ENCODE results near the gene KRTAP5-1.

- TF ChIP-seq OSR1 (CRISPR knock-in tag; IDR thresholded peaks at IDR 0.05) = no peak
- TF ChIP-seq GLIS3 (CRISPR knock-in tag; IDR thresholded peaks at IDR 0.05) = no peak
- TF ChIP-seq ZNF8 (CRISPR knock-in tag; IDR thresholded peaks at IDR 0.05) = no peak
Observed at GRCh38 chr11:1632053-1632714, 47.1 kb upstream of the KRTAP5-1 start.
